ENCODE results near the gene MAN1C1. TPM values are rescaled to one million over a fixed set of nuclear protein-coding genes. Genes with fewer than 3 reads are reported as not detected.

Gene MAN1C1
- total RNA-seq, 1 experiment from 2014 or later = 16.8 TPM

DNA sequence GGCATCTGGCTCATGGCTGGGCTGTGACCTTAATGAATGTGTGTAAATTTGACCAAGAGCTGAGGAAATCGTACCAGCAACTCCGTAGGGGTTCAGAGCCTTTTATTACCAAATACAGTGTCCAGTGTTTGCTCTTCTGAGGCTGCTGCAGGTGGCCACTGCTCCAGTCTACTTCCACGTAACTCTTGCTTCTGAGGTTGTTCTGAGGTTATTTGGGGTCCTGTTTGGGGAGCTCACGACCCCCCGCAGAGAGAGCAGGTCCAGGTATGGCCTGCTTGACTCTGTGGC, 33.6 kb downstream of the MAN1C1 start:
- Mint-ChIP-seq H3K36me3 (no peaks in the 10 kb centered on the region), H3K27me3 (ENCODE audit: low read depth) (no peaks in the 10 kb centered on the region), H3K27ac (no peak overlapping the region), H3K4me3 (no peak overlapping the region), H3K9me3 (no peaks in the 10 kb centered on the region), H3K4me1 (0 out of 2 replicates have a peak, but pooled peaks cover under 1% of the 10 kb centered on the region)
- ChIA-PET POLR2A (no interaction called here), CTCF (no interaction called here)
- DNase-seq (ENCODE audit: low spot score) (no peak), ATAC-seq (no peak)
- TF ChIP-seq SOX15 (CRISPR knock-in tag; IDR thresholded peaks at IDR 0.05) = no peak

DNA sequence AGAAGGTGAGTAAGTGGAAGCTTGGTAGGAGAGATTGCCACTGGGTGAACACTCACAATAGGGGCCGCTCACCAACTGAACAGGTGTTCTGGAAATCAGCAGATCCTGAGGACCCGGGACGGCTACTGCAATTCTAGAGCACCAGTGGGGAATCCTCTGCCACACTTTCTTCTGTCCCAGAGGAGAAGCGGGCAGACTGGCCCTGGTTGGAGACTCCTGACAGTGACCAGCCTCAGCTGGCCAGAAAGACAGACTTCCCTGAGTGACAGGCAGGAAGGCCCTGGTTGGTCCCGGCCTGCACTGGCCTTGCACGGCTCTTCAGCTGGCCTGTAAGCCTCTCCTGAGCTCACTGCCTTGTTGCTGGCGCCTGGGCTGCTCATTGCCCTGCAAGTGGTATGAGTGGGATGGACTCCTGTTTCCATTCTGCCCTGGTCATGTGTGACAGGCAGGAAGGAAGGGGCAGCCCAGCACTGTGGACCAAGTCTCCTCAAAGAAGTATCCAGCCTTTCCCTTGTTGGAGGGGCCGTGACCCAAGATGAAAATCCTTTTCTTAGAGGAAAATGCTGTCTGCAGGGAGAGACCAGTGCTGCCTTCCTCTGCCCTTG, 34.5 kb downstream of the MAN1C1 start:
- POLR2A ChIA-PET = no interaction called here
- no peaks in the 10 kb centered on the region for H3K36me3 Mint-ChIP-seq
- H3K9me3 Mint-ChIP-seq = no peaks in the 10 kb centered on the region
- no peak overlapping the region for H3K27ac Mint-ChIP-seq
- H3K4me3 Mint-ChIP-seq = no peak overlapping the region
- TF ChIP-seq ZNF423 (CRISPR knock-in tag; IDR thresholded peaks at IDR 0.05) (no peak), ZNF416 (CRISPR knock-in tag; IDR thresholded peaks at IDR 0.05) (no peak), TEAD1 (CRISPR knock-in tag; IDR thresholded peaks at IDR 0.05) (no peak), CREB1 (CRISPR knock-in tag; IDR thresholded peaks at IDR 0.05) (no peak), ELF4 (CRISPR knock-in tag; IDR thresholded peaks at IDR 0.05; ENCODE audit: low read depth) (no peak), ATF1 (CRISPR knock-in tag; IDR thresholded peaks at IDR 0.05) (no peak), GTF2I (CRISPR knock-in tag; conservative IDR thresholded peaks at IDR 0.05) (no peak), KAT7 (CRISPR knock-in tag; IDR thresholded peaks at IDR 0.05; ENCODE audit: borderline replicate concordance) (no peak), ZNF263 (CRISPR knock-in tag; IDR thresholded peaks at IDR 0.05; ENCODE audit: low read depth) (no peak)
- TF ChIP-seq, protein P1, sequence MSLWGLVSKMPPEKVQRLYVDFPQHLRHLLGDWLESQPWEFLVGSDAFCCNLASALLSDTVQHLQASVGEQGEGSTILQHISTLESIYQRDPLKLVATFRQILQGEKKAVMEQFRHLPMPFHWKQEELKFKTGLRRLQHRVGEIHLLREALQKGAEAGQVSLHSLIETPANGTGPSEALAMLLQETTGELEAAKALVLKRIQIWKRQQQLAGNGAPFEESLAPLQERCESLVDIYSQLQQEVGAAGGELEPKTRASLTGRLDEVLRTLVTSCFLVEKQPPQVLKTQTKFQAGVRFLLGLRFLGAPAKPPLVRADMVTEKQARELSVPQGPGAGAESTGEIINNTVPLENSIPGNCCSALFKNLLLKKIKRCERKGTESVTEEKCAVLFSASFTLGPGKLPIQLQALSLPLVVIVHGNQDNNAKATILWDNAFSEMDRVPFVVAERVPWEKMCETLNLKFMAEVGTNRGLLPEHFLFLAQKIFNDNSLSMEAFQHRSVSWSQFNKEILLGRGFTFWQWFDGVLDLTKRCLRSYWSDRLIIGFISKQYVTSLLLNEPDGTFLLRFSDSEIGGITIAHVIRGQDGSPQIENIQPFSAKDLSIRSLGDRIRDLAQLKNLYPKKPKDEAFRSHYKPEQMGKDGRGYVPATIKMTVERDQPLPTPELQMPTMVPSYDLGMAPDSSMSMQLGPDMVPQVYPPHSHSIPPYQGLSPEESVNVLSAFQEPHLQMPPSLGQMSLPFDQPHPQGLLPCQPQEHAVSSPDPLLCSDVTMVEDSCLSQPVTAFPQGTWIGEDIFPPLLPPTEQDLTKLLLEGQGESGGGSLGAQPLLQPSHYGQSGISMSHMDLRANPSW (CRISPR knock-in tag; conservative IDR thresholded peaks at IDR 0.05; ENCODE audit: low read depth) = no peak
- TF ChIP-seq, protein P2, sequence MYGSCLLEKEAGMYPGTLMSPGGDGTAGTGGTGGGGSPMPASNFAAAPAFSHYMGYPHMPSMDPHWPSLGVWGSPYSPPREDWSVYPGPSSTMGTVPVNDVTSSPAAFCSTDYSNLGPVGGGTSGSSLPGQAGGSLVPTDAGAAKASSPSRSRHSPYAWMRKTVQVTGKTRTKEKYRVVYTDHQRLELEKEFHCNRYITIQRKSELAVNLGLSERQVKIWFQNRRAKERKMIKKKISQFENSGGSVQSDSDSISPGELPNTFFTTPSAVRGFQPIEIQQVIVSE (CRISPR knock-in tag; IDR thresholded peaks at IDR 0.05; ENCODE audit: borderline replicate concordance) = no peak
- TF ChIP-seq, protein P3, sequence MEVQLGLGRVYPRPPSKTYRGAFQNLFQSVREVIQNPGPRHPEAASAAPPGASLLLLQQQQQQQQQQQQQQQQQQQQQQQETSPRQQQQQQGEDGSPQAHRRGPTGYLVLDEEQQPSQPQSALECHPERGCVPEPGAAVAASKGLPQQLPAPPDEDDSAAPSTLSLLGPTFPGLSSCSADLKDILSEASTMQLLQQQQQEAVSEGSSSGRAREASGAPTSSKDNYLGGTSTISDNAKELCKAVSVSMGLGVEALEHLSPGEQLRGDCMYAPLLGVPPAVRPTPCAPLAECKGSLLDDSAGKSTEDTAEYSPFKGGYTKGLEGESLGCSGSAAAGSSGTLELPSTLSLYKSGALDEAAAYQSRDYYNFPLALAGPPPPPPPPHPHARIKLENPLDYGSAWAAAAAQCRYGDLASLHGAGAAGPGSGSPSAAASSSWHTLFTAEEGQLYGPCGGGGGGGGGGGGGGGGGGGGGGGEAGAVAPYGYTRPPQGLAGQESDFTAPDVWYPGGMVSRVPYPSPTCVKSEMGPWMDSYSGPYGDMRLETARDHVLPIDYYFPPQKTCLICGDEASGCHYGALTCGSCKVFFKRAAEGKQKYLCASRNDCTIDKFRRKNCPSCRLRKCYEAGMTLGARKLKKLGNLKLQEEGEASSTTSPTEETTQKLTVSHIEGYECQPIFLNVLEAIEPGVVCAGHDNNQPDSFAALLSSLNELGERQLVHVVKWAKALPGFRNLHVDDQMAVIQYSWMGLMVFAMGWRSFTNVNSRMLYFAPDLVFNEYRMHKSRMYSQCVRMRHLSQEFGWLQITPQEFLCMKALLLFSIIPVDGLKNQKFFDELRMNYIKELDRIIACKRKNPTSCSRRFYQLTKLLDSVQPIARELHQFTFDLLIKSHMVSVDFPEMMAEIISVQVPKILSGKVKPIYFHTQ (CRISPR knock-in tag; IDR thresholded peaks at IDR 0.05) = no peak
- no peaks in the 10 kb centered on the region for H3K4me1 Mint-ChIP-seq
- DNase-seq (ENCODE audit: low spot score) (no peak), ATAC-seq (no peak)
- H3K27me3 Mint-ChIP-seq (ENCODE audit: low read depth) = no peaks in the 10 kb centered on the region
- CTCF ChIA-PET = no interaction called here

DNA sequence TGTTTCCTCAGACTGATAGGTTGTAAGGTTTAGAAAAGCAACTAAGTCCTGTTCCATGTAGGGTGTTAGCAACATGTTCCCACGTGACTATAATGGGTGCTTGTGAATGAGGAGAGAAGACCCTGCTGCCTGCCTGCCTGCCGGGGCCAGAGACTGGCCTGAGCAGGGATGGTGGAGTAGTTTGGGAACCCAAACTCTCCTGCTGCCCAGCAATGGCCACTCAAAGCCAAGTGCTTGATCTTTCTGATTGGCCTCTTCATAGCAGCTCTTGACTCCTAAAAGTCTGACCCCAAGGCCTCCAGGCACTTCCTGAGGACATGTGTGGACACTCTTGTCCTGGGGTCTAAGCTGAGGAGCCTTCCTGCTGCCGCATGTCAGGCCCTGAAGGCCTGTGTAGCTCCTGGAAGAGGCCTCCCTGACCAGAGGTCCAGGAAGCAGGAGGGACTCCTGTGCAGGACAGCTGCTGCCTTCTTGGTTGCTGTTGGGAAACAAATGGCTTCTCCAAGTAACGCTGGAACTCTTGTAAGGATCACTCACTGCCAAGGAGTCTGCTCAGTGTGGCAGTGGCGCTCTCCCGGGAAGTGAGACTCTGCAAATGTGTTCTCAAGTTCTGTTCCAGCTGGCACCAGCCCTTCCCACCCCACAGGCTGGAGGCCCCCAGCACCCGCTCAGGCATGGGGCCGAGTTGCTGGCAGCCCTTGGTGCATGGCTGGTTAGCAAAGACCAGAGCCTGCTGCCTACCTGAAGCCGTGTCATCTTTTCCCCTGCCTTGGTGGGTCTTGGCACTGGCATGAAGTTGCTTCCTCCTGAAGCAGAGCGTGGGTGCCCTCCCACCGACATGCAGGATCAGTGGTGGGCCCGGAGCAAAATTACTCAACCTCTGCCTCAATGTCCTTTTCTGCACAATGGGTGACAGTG, 35.5 kb downstream of the MAN1C1 start:
- no peaks in the 10 kb centered on the region for H3K4me1 Mint-ChIP-seq
- ATAC-seq (no peak), DNase-seq (ENCODE audit: low spot score) (no peak)
- ChIA-PET CTCF (interaction anchor here (0.9 to 1.4 kb wide), 2 partner anchors 15 to 33 kb away, joined by 3 to 4 read pairs; no protein-coding TSS in a partner anchor), POLR2A (no interaction called here)
- no peak overlapping the region for H3K27ac Mint-ChIP-seq
- H3K36me3 Mint-ChIP-seq = no peaks in the 10 kb centered on the region
- no peak overlapping the region for H3K4me3 Mint-ChIP-seq
- H3K9me3 Mint-ChIP-seq = no peaks in the 10 kb centered on the region
- H3K27me3 Mint-ChIP-seq (ENCODE audit: low read depth) = no peaks in the 10 kb centered on the region
- TF ChIP-seq, protein P4, sequence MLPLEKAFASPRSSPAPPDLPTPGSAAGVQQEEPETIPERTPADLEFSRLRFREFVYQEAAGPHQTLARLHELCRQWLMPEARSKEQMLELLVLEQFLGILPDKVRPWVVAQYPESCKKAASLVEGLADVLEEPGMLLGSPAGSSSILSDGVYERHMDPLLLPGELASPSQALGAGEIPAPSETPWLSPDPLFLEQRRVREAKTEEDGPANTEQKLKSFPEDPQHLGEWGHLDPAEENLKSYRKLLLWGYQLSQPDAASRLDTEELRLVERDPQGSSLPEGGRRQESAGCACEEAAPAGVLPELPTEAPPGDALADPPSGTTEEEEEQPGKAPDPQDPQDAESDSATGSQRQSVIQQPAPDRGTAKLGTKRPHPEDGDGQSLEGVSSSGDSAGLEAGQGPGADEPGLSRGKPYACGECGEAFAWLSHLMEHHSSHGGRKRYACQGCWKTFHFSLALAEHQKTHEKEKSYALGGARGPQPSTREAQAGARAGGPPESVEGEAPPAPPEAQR (CRISPR knock-in tag; IDR thresholded peaks at IDR 0.05) = no peak
- TF ChIP-seq, protein P5, sequence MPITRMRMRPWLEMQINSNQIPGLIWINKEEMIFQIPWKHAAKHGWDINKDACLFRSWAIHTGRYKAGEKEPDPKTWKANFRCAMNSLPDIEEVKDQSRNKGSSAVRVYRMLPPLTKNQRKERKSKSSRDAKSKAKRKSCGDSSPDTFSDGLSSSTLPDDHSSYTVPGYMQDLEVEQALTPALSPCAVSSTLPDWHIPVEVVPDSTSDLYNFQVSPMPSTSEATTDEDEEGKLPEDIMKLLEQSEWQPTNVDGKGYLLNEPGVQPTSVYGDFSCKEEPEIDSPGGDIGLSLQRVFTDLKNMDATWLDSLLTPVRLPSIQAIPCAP (CRISPR knock-in tag; IDR thresholded peaks at IDR 0.05) = no peak
- no peak for TF ChIP-seq ZNF263 (CRISPR knock-in tag; IDR thresholded peaks at IDR 0.05; ENCODE audit: low read depth)
- TF ChIP-seq NFE2L1 (CRISPR knock-in tag; IDR thresholded peaks at IDR 0.05) = no peak
- TF ChIP-seq HMGA2 (CRISPR knock-in tag; IDR thresholded peaks at IDR 0.05) = no peak
- no peak for TF ChIP-seq ZNF138 (CRISPR knock-in tag; conservative IDR thresholded peaks at IDR 0.05)
- TF ChIP-seq, protein P6, sequence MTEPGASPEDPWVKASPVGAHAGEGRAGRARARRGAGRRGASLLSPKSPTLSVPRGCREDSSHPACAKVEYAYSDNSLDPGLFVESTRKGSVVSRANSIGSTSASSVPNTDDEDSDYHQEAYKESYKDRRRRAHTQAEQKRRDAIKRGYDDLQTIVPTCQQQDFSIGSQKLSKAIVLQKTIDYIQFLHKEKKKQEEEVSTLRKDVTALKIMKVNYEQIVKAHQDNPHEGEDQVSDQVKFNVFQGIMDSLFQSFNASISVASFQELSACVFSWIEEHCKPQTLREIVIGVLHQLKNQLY (CRISPR knock-in tag; IDR thresholded peaks at IDR 0.05) = no peak
- no peak for TF ChIP-seq RORB (CRISPR knock-in tag; IDR thresholded peaks at IDR 0.05)
- TF ChIP-seq ZBTB21 (CRISPR knock-in tag; IDR thresholded peaks at IDR 0.05; ENCODE audit: borderline replicate concordance) = no peak
- TF ChIP-seq, protein P7, sequence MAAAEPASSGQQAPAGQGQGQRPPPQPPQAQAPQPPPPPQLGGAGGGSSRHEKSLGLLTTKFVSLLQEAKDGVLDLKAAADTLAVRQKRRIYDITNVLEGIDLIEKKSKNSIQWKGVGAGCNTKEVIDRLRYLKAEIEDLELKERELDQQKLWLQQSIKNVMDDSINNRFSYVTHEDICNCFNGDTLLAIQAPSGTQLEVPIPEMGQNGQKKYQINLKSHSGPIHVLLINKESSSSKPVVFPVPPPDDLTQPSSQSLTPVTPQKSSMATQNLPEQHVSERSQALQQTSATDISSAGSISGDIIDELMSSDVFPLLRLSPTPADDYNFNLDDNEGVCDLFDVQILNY (CRISPR knock-in tag; IDR thresholded peaks at IDR 0.05) = no peak

All from WTC11 (cell line).